Stimulated activated naive B cell treated with anti-CD40 and anti-IgM and Interleukin-4, amounts not matched to agents 10 μg/mL and 1 μg/mL and 100 μg/mL, for 72 hours (primary cell): Measurements from ENCODE around the gene IL6ST.

ENCODE experiments used
- ATAC-seq, 2 donors: fragments of 150-1000 bp; cut with Tn5 transposase; replicated peaks; 2 replicates each; pipeline ENCODE4 v1.10.0; 2021; ENCODE audit warnings: moderate library complexity in 1 of 2
- DNase-seq: peaks from one replicate; pipeline ENCODE4 v3.0.0; 2021
- H3K27ac Mint-ChIP-seq: one replicate; pipeline ENCODE4 v1.8.0; 2022; ENCODE audit warnings: mild to moderate bottlenecking, mixed read lengths
- H3K27me3 Mint-ChIP-seq, 2 donors: one replicate each; pipeline ENCODE4 v1.8.0; 2022; ENCODE audit warnings: mixed read lengths in 2 of 2
- H3K36me3 Mint-ChIP-seq, 2 donors: one replicate each; pipeline ENCODE4 v1.8.0; 2022; ENCODE audit warnings: mixed read lengths in 2 of 2, mild to moderate bottlenecking in 1 of 2
- H3K4me1 Mint-ChIP-seq, 2 donors: one replicate each; pipeline ENCODE4 v1.8.0; 2022; ENCODE audit warnings: mixed read lengths in 2 of 2, mild to moderate bottlenecking in 1 of 2
- H3K4me3 Mint-ChIP-seq, 2 donors: one replicate each; pipeline ENCODE4 v1.8.0; 2022; ENCODE audit warnings: mild to moderate bottlenecking in 2 of 2, mixed read lengths in 2 of 2, moderate library complexity in 1 of 2
- H3K9me3 Mint-ChIP-seq, 2 donors: one replicate each; pipeline ENCODE4 v1.8.0; 2022; ENCODE audit warnings: mixed read lengths in 2 of 2, mild to moderate bottlenecking in 1 of 2

The IL6ST gene

GRCh38 chr5:55927861-55928655 lies 66.7 kb downstream of the IL6ST start:
- DNase-seq (no peak), ATAC-seq (no peak)
- Mint-ChIP-seq H3K27ac (no peak overlapping the region), H3K27me3 (peaks cover 11 to 20% of the 10 kb centered on the region in 2 donors), H3K4me1 (peaks cover 5 to 10% of the 10 kb centered on the region in 2 donors), H3K4me3 (no peak overlapping the region), H3K9me3 (no peaks in the 10 kb centered on the region), H3K36me3 (no peaks in the 10 kb centered on the region)

- no peak for ATAC-seq
- H3K27me3 Mint-ChIP-seq: peaks cover 11 to 24% of the 10 kb centered on the region in 2 donors
- peaks cover 7 to 10% of the 10 kb centered on the region in 2 donors for H3K4me1 Mint-ChIP-seq
Observed at GRCh38 chr5:55926476-55926875, 68.3 kb downstream of the IL6ST start.

GRCh38 chr5:55925712-55926111 lies 69.1 kb downstream of the IL6ST start:
- DNase-seq (no peak), ATAC-seq (no peak)
- H3K9me3 Mint-ChIP-seq: no peaks in the 10 kb centered on the region
- peaks cover 7 to 10% of the 10 kb centered on the region in 2 donors for H3K4me1 Mint-ChIP-seq
- no peak overlapping the region for H3K27ac Mint-ChIP-seq
- no peak overlapping the region for H3K4me3 Mint-ChIP-seq
- H3K27me3 Mint-ChIP-seq: peaks cover 11 to 24% of the 10 kb centered on the region in 2 donors
- no peaks in the 10 kb centered on the region for H3K36me3 Mint-ChIP-seq

More at GRCh38 chr5:55926476-55926875, 68.3 kb downstream of the IL6ST start:
- Mint-ChIP-seq H3K27ac (no peak overlapping the region), H3K9me3 (no peaks in the 10 kb centered on the region), H3K36me3 (no peaks in the 10 kb centered on the region), H3K4me3 (no peak overlapping the region)
- DNase-seq: no peak

DNA sequence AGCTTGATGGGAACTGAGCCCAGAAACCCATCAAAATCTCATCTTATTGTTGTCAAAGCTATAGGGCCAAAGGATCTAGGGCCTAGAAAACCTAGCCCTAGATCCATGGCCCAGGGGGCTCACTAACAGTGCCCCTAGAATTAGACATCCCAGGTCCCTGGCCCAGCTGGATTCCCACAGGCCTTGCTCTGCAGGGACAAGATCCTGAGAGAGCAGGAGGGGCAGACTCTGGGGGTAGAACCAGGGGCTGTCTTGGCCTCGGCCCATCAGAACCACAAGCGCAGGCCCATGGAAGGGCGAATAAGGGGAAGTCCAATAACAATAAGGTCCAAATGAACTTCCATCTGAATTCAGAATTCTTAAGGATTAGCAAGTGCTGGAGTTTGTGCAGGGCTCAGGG lies 69.6 kb downstream of the IL6ST start:
- no peak for DNase-seq
- H3K27ac Mint-ChIP-seq: no peak overlapping the region
- H3K4me3 Mint-ChIP-seq: no peak overlapping the region
- ATAC-seq: no peak
- no peaks in the 10 kb centered on the region for H3K9me3 Mint-ChIP-seq
- H3K27me3 Mint-ChIP-seq: peaks cover 11 to 24% of the 10 kb centered on the region in 2 donors
- H3K4me1 Mint-ChIP-seq: peaks cover 7 to 12% of the 10 kb centered on the region in 2 donors
- H3K36me3 Mint-ChIP-seq: no peaks in the 10 kb centered on the region

GRCh38 chr5:55924744-55925143 lies 70.0 kb downstream of the IL6ST start:
- no peak overlapping the region for H3K4me3 Mint-ChIP-seq
- ATAC-seq: no peak

DNA sequence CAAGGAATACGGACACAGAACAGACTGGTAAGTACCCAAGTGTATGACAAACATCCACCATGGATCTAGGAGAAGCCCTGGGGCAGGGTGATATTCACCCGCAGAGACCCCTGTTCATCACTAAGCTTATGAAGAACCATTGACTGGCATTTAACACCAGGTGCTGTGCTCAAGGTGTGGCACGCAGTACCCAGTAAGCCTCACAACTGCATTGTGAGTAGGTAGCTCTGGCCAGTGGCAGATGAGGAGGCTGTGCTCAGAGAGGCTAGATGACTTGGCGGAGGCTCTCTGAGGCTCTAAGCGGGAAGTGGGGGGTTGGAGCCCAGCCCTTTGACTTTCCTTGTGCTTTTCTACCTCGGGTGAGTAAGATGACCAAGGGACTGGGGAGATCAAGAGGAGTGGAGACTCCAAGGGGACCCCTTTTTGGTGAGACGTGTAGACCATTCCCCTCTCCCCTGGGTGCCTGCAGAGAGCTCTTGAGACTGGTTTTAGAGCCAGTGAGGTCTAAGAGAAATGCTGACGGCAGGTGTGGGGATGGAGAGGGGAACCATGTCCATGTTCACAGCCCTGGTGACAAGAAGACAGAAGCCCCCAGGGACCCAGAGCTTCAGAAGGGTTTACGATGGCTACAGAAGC lies 70.8 kb downstream of the IL6ST start:
- H3K9me3 Mint-ChIP-seq: no peaks in the 10 kb centered on the region
- DNase-seq: no peak
- ATAC-seq: peak in 1 of 2 donors; percentile 23
- H3K4me1 Mint-ChIP-seq: peaks cover 14 to 24% of the 10 kb centered on the region in 2 donors
- no peak overlapping the region for H3K4me3 Mint-ChIP-seq
- no peaks in the 10 kb centered on the region for H3K36me3 Mint-ChIP-seq
- peaks cover 11 to 24% of the 10 kb centered on the region in 2 donors for H3K27me3 Mint-ChIP-seq
- no peak overlapping the region for H3K27ac Mint-ChIP-seq

More at GRCh38 chr5:55924744-55925143, 70.0 kb downstream of the IL6ST start:
- Mint-ChIP-seq H3K27ac (no peak overlapping the region), H3K36me3 (no peaks in the 10 kb centered on the region), H3K9me3 (no peaks in the 10 kb centered on the region), H3K27me3 (peaks cover 11 to 24% of the 10 kb centered on the region in 2 donors), H3K4me1 (peaks cover 11 to 16% of the 10 kb centered on the region in 2 donors)
- DNase-seq: no peak

DNA sequence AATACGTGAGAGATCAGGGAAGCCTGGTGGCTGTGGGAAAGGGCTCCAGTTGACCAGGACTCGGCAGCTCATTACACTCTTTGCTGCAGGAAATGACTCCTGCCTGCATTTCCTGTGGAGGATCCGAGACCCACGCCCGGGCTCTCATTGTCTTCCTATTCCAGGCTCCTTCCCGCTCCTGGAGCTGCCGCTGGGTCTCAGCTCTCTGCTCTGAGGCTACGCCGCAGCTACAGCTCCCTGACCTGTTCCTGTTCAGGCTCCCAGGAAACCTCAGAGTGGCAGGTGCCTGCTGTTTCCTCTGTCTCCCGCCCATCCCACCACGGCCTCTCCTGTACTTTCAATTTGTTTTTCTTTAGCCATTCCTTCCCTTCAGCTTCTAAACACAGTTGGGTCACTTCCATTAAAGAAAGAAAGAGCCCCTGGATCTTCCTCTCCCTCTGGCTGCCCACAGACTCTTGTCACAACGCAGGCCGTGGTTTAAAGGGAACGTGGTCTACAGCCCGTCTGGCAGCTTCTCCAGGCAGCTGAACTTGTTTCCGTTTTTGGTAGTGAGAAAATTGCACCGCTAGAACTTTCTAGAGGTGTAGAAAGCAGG lies 71.5 kb downstream of the IL6ST start:
- Mint-ChIP-seq H3K36me3 (no peaks in the 10 kb centered on the region), H3K9me3 (no peaks in the 10 kb centered on the region), H3K27me3 (peaks cover 11 to 22% of the 10 kb centered on the region in 2 donors), H3K27ac (peak overlapping the region; percentile 84), H3K4me1 (peaks cover 14 to 25% of the 10 kb centered on the region in 2 donors), H3K4me3 (peak overlapping the region; percentile 83 to 86)
- ATAC-seq (peak; percentile 39 to 50), DNase-seq (no peak)

- Mint-ChIP-seq H3K27me3 (peaks cover 11 to 16% of the 10 kb centered on the region in 2 donors), H3K9me3 (no peaks in the 10 kb centered on the region), H3K36me3 (no peaks in the 10 kb centered on the region), H3K4me1 (peaks cover 14 to 30% of the 10 kb centered on the region in 2 donors), H3K27ac (no peak overlapping the region), H3K4me3 (no peak overlapping the region)
- ATAC-seq: no peak
- DNase-seq: no peak
Observed at GRCh38 chr5:55921617-55922016, 73.1 kb downstream of the IL6ST start.

DNA sequence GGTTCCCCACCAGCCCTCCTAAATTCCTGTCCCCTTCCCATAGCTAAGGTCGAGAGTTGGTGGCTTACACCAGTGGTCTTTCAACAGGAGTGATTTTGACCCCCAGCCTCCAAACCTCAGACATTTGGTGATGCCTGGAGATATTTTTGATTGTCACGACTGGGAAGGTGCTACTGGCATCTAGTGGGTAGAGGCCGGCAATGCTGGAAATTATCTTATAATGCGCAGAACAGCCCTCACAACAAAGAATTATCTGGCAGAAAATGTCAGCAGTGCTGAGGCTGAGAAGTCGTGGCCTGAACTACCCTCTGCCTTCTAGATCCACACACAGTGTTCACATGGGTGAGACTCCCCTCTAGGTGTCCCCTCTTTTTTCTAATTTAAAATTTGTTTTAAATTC lies 74.0 kb downstream of the IL6ST start:
- Mint-ChIP-seq H3K27me3 (peaks cover 11 to 16% of the 10 kb centered on the region in 2 donors), H3K36me3 (no peaks in the 10 kb centered on the region), H3K27ac (no peak overlapping the region), H3K4me3 (no peak overlapping the region), H3K9me3 (no peaks in the 10 kb centered on the region), H3K4me1 (peaks cover 14 to 30% of the 10 kb centered on the region in 2 donors)
- ATAC-seq (no peak), DNase-seq (no peak)

GRCh38 chr5:55919625-55920024 lies 75.1 kb downstream of the IL6ST start:
- no peak overlapping the region for H3K27ac Mint-ChIP-seq
- peaks cover 11 to 16% of the 10 kb centered on the region in 2 donors for H3K27me3 Mint-ChIP-seq
- peak; percentile 48 to 57 for ATAC-seq
- H3K4me1 Mint-ChIP-seq: peaks cover 14 to 30% of the 10 kb centered on the region in 2 donors
- H3K4me3 Mint-ChIP-seq: no peak overlapping the region
- H3K36me3 Mint-ChIP-seq: no peaks in the 10 kb centered on the region
- no peak for DNase-seq
- H3K9me3 Mint-ChIP-seq: no peaks in the 10 kb centered on the region

DNA sequence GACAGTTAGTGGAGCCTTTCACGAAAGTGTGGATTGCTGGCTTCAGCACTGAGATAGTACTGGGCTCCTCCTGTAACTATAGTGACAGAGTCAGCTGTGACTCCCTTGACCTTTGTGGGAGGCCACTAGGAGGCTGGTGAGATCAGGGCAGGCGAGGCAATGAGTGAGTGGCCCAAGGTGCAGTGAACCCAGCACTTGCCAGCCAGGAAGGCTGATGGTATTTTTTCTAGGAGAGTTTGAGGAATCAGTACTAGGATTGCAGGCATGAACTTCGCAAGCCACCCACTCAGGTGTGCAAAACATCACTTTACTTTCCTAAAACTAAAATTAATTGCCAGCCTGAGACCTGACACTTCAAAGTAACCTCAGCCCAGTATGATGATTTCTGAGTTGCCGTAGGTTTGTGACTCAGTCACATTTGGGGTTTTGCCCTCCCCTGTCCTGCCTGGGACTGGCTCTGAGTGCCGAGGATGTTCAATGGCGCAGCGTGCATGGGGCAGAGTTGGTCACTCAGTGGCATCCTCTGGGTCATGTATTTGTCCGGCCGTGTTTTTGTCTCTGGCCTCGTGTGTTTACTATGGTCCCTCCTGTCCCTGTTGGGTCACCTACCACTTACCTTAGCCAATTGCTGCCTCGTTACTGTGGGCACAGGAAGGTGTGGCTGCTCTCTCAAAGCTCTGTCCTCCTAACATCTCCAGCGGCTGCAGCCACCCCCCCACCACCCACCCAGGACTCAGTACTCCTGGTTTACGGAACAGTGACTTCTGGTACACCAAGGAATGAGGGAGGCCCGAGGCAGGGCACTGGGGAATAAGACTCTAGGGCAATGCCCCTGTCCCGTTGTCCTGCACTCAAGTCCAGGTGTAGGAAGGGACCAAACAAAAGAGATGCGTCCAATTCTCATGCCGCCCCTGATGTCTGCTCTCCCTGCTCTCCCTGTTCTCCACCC lies 76.4 kb downstream of the IL6ST start:
- H3K9me3 Mint-ChIP-seq: no peaks in the 10 kb centered on the region
- H3K27ac Mint-ChIP-seq: no peak overlapping the region
- ATAC-seq (peak; percentile 73 to 74), DNase-seq (no peak)
- no peak overlapping the region for H3K4me3 Mint-ChIP-seq
- peaks cover 3 to 7% of the 10 kb centered on the region in 2 donors for H3K27me3 Mint-ChIP-seq
- no peaks in the 10 kb centered on the region for H3K36me3 Mint-ChIP-seq
- H3K4me1 Mint-ChIP-seq: peaks cover 11 to 22% of the 10 kb centered on the region in 2 donors

- ATAC-seq (no peak), DNase-seq (no peak)
- Mint-ChIP-seq H3K4me3 (no peak overlapping the region), H3K27me3 (no peaks in the 10 kb centered on the region), H3K27ac (no peak overlapping the region), H3K36me3 (no peaks in the 10 kb centered on the region), H3K4me1 (peaks cover 8 to 19% of the 10 kb centered on the region in 2 donors), H3K9me3 (no peaks in the 10 kb centered on the region)
Observed at GRCh38 chr5:55917402-55918086, 77.2 kb downstream of the IL6ST start.

- no peak overlapping the region for H3K27ac Mint-ChIP-seq
- H3K9me3 Mint-ChIP-seq: no peaks in the 10 kb centered on the region
- no peaks in the 10 kb centered on the region for H3K27me3 Mint-ChIP-seq
- H3K4me1 Mint-ChIP-seq: peaks cover 8 to 19% of the 10 kb centered on the region in 2 donors
- H3K4me3 Mint-ChIP-seq: no peak overlapping the region
- ATAC-seq (no peak), DNase-seq (no peak)
- H3K36me3 Mint-ChIP-seq: no peaks in the 10 kb centered on the region
Observed at GRCh38 chr5:55916986-55917385, 77.8 kb downstream of the IL6ST start.
